ENCODE data around the gene RAB3GAP2.
A peak's percentile ranks its signal among the peaks of the same experiment; 100 is the strongest.
"Not testable (repeated sequence)": the region's sequence is repeated elsewhere in the genome, so short reads cannot be mapped to it uniquely, and the experiment has no call there.

Gene RAB3GAP2

DNA sequence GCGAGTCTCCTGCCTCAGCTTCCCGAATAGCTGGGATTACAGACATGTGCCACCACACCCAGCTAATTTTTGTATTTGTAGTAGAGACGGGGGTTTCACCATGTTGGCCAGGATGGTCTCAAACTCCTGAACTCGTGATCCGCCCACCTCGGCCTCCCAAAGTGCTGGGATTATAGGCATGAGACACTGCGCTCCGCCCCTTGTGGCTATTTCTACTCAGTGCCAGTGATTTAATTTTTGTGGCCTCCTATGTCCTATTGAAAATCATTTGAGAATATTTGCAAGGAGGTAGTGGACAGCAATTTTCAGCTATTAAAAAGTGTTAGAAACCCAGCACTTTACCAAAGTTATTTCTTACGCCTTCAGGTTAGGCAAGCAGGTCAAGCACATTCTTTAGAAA lies 36.0 kb downstream of the RAB3GAP2 start:
- DNase-seq (ENCODE audit: low read depth in 2 of 2), result not testable (repeated sequence)

DNA sequence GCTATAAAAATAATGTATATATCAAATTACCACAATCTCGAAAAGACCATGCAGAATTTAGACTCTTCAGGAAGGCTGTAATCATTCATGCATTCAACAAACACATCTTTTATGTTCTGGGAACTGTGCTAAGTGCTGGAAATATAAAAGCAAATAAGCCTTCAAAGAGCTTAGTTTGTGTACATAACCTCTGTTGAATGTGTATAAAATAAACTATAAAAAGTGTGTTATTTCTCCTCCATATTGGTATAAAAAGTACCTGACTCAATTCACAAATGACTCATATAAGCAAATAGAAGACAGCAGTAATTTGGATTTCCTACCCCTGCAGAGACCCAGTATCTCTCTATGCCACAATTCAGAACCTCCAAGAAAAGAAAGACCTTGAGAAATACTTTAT lies 36.8 kb downstream of the RAB3GAP2 start:
- no peak for DNase-seq (ENCODE audit: low read depth in 2 of 2)

DNA sequence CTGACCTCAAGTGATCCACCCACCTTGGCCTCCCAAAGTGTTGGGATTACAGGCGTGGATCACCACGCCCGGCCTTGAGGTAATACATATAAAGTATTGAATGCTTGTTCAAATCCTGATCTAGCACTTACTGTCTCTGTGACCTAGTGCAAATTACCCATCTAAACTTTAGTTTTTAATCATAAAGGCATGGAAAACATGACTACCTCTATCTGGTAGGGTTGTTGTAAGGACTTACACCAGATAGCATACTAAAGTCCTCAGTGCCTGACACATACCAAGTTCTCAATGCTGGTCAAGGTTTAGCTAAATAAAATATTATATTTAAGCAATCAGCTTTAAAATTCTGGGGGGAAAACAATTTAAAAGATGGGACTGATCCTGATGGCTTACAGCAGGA lies 38.3 kb downstream of the RAB3GAP2 start:
- no peak for DNase-seq (ENCODE audit: low read depth in 2 of 2)

DNA sequence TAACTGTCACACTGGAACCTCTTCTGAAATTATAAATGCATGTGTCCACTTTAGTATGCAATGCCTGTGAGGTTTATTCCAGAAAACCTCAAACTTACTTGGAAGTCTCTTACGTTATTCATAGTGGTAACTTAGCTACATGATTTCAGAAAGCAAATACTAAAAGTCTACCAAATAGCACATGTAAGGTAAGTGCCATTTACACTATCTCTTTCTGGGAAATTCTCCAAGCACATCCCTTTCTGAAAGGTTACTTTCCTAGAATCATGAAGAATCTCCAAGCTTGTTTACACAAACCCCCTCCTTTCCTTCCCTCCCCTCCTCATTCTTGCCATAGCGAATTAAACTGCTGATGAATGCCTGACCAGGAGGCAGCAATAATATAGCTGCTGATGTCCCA lies 42.5 kb downstream of the RAB3GAP2 start:
- DNase-seq (ENCODE audit: low read depth in 2 of 2), result no peak

DNA sequence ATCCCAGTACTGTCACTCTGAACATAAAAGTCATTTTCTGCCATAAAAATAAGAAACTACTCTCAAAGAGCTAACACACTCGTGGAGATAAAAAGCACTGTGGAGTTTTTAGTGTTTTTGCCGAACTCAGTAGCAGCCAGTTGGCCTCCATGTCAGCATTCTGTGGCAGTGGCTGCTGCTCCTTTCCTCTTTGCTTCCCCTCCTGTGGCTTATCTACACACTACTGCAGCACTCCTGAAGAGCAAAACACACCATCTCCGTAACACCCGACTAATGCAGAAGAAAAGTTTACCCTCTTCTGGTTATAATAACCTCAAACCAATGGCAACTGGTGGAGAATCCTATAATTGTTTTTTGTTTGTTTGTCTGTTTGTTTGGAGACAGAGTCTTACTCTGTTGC lies 44.9 kb downstream of the RAB3GAP2 start:
- DNase-seq (ENCODE audit: low read depth in 2 of 2), result no peak

DNA sequence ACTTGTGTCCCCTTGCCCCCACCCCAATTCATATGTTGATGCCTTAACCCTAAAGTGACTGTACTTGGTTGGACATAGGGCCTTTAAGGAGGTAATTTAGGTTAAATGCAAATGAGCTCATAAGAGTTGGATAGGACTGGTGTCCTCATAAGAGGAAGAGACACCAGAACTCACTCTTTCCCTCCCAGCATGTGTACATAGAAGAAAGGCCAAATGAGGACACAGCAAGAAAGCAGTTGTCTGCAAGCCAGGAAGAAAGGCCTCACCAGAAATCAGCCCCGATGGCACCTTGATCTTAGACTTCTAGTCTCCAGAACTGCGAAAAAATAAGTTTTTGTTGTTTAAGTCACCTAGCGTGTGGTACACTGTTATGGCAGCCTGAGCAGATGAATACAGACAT lies 45.5 kb downstream of the RAB3GAP2 start:
- DNase-seq (ENCODE audit: low read depth in 2 of 2), result no peak

DNA sequence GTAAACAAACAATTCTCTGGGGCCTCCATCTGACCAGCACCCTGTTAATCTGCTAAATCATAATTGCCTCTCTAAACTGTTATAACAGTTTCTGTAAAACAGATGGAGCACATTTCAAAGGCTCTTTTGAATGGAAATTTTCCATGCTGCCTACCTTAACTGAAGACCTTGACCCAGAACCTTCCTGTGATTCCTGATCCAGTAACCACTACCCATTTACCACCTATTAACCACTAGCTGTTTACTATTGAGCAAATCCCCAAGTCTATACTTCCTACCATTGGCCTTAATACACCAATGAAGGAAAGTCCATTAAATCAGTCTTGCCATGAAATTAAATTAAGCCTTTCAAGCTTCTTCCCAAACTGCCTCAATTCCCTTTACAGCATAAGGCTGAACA lies 46.3 kb downstream of the RAB3GAP2 start:
- DNase-seq (ENCODE audit: low read depth in 2 of 2), result no peak

DNA sequence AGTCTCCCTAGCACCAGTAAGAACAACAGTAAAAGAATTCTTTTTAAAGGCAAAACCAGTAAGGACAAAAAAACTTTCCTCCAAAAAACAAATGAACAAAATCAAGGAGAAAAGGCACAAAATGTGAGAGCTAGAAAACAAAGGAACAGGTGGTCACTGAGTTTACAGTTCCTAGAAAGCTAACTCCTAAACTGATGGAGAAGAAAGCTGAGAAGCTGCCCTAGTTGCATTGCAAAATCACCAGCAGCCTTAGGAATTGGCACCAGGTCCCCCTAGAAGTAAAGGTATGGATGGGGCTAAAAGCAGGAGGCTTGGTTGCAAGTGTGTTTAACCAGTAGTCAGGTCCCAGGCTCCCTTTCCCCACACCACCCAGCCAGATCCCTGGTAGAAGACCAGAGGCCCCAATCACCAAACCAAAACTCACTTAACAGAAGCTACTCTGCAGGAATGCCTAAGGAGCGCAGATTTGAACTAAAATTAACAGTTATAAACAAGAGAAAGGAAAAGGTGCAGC lies 47.6 kb downstream of the RAB3GAP2 start:
- no peak for DNase-seq (ENCODE audit: low read depth in 2 of 2)

DNA sequence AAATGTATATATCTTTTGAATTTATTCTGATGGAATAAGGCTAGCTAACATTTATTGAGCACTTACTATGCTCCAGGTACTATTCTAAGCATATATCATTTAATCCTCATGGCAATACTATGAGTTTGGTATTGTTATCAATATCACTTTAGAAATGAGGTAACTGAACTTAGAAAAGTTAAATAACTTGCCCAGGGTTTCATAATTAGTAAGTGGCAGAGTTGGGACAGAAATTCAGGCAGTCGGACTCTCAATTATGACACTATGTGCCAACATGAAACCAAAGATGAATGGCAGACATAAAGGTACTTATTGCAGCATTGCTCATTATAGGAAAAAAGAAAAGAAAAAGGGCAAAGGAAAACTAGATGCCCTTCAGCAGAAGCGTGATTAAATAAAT lies 48.2 kb downstream of the RAB3GAP2 start:
- DNase-seq (ENCODE audit: low read depth in 2 of 2), result no peak

DNA sequence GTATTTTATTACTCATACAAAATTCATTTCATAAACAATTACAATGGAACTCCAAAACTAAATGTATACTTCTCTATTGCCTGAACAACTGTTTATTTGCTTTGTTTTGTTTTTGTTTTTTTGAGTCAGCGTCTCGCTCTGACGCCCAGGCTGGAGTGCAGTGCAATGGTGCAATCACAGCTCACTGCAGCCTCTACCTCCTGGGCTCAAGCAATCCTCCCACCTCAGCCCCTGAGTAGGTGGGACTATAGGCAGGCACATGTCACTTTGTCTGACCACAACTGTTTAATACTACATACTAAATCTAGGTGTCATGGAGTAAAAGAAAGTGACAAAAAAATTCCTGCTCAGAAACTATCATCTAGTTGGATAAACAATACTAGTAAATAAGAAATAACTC lies 49.3 kb downstream of the RAB3GAP2 start:
- no peak for DNase-seq (ENCODE audit: low read depth in 2 of 2)

DNA sequence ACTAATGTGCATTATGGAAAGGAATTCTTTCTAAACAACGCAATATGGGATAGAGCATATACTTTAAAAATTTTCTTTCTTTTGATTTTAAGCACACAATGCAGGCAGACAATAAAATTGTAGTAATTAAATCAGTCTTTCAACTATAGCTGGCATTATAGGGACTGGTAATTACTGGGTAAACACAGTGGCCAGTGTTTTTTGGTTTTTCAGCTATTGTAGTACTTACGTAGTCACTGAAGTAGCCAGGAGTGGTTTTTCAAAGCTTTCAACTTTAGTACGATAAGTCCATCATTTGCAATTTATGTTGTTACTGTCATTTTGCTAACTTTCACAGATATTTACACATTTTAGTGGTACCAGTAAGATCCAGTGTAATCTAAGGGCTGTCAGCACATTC lies 50.6 kb downstream of the RAB3GAP2 start:
- no peak for DNase-seq (ENCODE audit: low read depth in 2 of 2)

DNA sequence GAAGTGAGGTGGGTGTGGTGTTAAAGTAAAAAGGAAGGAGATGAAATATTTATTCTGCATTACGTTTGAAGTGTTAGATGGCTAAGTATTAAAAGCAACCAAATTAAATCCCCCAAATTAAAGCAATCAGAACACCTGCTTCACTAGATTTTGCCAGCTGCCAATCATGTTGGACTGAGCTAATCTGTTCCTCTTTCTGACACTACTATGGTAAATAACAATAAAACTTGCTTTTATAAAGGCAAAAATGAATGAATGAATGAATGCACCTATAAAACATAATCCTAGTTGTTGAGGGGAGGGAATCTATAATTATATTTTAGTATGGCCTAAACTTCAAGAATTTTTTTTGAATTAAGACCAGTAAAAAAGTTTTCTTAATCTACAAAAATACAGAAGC lies 51.0 kb downstream of the RAB3GAP2 start:
- no peak for DNase-seq (ENCODE audit: low read depth in 2 of 2)

DNA sequence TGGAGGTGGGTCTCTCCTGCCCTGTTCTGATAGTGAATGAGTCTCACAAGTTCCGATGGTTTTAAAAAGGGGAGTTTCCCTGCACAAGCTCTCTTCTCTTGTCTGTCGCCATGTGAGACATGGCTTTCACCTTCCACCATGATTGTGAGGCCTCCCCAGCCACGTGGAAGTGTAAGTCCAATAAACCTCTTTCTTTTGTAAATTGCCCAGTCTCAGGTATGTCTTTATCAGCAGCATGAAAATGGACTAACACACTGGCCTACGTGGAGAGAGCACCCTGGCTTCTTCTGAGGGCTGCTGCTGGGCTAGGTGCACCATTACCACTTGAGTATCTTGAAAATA lies 51.6 kb downstream of the RAB3GAP2 start:
- DNase-seq (ENCODE audit: low read depth in 2 of 2), result not testable (repeated sequence)

DNA sequence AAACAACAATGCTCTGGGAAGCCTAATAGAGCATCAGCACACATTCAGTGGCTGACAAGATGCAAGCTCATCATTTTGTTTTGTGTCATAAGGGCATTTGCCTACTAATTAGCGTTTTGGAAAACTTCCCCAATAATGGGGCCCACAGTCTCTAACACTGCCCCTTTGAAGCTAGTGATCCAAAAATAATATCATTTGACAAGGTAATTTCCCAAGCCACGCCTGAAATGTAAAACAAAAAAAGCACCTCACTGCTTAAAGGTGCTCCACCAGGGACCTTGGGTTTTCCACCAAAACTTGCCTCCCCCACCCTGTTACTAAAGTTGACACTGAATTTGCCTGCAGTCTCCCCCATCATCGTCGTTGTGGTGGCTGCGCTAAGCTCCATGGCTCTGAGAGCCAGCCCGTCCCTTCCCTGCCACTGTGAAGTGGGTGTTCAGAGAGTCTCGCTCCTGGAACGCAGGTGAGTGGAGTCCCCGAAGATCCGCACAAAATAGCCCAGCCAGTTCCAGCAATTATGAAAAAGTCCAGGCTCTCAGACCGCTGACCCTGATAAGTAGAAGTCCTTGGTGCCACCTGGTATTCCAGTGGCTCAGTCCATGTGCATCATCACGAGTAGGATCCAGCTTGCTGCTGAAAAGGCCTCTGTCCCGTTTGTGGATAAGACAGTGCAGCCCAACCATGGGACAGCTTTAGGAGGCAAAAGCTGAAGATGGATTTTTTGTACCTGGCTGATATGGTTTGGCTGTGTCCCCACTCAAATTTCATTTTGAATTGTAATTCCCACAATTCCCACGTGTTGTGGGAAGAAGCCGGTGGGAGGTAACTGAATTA lies 52.2 kb downstream of the RAB3GAP2 start:
- DNase-seq (ENCODE audit: low read depth in 2 of 2), result no peak

DNA sequence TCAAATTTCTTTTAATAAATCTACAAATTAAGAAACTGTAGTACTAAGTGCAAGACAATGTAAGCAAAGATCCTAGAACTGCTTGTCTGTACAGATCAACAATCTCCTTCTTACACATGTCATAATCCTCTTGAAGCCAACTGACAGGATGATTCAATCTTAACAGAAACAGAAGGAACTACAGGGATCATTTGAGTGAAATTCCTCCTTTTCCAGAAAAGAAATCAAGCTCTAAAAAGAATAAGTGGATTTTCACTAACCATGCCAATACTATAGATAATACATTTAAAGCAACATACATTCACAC lies 53.2 kb downstream of the RAB3GAP2 start:
- DNase-seq (ENCODE audit: low read depth in 2 of 2), result no peak

DNA sequence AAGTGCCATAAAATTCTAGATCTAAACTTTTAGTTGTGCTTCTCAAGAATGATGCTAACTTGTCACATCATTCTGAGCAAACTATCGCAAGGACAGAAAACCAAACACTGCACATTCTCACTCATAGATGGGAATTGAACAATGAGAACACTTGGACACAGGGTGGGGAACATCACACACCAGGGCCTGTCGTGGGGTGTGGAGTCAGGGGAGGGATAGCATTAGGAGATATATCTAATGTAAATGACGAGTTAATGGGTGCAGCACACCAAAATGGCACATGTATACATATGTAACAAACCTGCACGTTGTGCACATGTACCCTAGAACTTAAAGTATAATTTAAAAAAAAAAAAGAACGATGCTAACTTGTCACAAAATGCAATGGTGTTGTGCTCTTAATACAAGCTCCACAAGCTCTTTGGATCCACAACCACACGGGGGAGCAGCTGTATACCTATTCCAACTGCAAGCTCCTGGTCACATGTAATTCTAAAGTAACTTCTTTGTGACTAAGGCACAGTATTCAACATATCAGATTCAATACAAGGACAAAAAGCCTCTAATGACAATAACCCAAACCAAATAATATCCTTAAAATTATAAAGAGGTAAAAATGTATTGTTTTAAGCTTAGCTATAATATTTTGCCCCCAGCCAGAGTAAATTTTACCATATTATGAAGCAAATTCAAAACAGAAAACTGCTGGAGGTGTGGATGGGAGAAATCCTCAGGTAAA lies 53.7 kb downstream of the RAB3GAP2 start:
- DNase-seq (ENCODE audit: low read depth in 2 of 2), result peak in 1 of 2 donors; percentile 8

DNA sequence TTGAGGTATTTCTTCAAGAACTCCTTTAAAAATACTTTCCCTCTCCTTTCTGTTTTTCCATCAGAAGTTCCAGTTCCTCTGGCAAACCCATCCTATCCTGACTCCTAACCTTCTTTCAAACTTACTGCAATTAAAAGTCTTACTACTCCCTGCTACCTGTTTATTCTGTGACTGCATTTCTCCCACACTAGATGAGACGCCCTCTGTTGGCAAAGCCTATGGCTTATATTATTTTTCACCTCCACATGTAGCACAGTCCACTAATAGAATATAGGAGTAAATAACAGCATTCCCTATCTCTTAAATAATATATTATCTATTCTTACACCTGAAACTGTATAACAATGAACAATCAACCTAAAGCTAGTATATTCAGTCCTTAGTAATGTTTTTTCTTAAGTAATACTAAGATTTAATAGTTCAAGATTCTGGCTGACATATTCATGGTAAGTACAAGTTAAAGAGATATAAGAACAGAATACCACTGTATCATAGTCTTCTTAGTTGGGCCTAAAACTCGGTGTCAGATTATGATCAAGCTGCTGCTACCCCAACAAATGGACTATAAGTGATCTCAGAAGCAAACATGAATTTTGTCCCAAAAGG lies 54.8 kb downstream of the RAB3GAP2 start:
- DNase-seq (ENCODE audit: low read depth in 2 of 2), result no peak

DNA sequence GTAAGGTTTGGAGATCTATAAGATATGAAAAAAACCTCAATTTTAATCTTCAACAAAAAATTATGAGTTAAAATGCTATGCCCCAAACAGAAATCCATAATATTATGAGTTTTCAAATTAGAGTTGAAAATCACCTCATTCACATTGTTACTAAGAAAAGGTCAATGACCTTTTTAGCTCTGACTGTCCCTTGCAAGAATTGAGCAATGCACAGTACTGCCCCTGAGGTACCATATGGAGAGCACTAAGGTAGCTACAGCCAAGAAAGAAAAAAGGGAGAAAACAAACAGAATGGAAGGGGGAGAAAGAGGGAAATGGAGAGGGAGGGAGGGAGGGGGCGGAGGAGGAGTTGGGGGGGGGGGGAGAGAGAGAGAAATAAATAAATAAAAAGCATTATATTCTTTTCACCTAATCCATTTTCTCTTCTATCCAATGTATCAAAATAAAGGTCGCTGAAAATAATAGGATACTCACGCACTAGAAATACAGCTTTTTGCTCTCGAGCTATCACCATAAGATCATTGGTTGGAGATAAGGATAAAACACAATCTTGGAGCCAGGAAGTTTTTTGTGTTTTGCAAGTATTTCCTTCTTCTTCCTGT lies 58.8 kb downstream of the RAB3GAP2 start:
- no peak for DNase-seq (ENCODE audit: low read depth in 2 of 2)

DNA sequence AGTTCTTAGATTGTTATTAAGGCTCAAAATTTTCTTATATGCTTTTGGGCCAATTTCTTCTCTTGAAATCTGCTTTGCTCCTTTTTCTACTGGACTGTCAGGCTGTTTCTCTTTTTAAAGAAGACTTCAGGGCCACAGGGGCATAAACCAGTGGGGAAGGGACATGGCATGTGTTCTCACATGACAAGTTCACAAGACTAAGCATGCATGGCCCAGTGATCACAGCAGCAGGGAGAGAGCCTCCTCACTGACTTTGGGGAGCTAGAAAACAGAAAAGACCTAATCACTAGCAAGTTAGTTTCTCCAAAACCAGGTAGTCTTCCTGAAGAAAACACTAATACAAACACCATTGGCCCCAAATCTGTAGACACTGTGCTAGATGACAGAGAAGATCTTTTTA lies 64.8 kb downstream of the RAB3GAP2 start:
- no peak for DNase-seq (ENCODE audit: low read depth in 2 of 2)

DNA sequence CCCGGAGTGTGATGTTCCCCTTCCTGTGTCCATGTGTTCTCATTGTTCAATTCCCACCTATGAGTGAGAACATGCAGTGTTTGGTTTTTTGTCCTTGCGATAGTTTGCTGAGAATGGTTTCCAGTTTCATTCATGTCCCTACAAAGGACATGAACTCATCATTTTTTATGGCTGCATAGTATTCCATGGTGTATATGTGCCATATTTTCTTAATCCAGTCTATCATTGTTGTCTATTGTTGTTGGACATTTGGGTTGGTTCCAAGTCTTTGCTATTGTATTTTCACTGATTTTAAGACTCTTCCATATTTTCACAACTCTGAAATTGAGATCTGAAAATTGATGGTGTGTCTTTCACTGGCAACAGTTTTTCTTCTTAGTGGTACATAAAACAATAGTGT lies 67.5 kb downstream of the RAB3GAP2 start:
- DNase-seq (ENCODE audit: low read depth in 2 of 2), result not testable (repeated sequence)

DNA sequence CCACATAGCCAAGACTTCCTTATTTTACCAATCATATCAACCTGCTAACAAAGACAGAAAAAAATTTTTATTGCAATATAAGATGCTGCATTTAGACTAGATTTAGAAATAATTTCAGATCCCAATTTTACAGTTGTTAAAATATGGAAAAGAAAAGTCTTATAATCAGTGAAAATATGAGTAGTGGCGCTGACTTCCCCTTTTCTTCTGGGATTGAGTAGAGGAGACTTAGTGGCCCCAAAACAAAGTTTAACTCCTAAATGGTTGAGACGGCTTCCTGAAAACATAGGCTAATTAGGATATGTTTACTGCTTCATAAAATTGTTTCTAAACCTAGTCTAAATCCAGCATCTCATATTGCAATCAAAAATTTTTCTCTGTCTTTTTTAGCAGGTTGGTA lies 68.4 kb downstream of the RAB3GAP2 start:
- DNase-seq (ENCODE audit: low read depth in 2 of 2), result no peak

DNA sequence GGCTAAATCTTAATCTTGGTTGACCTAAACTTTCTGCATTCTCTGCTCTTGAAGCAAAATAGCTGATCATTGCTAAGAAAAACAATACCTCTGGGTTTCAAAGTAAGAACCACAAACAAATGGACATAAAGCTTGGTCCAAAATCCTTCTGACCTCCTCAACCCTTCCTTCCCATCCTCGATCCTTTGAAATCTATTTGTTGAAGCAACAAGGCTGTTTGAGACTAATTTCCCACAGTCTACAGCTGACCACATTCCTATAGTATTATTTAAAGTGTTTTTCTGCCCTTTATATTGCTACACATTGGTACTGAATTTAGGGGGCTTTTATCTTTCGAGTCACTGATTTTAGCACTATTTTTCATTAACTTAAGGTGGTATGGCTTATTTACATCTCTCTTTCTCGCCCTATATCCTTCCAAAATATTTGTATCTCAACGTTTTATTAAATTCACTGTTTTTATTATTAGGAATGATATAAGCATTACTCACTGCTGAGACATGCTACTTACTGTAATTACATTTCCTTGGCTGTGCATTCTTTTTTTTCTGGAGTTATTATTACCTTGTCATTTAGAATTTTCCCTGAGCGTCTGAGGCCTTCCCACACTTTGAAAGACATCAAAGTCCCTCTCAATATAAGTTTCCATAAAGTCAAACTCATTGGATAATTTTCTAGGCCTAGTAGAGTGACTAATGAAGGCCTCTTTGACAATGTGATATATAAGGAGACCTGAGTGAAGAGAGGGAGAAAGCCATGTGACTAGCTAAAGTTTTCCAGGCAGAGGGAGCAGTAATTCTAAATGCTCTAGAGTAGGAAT lies 73.9 kb downstream of the RAB3GAP2 start:
- DNase-seq (ENCODE audit: low read depth in 2 of 2), result no peak
